KBM-7 (cell line): ENCODE measurements around the gene KIF19.

Experiments used
- DNase-seq: peaks from one replicate; pipeline ENCODE4 v3.0.0-alpha.2; 2015
- in situ Hi-C: fragments of 300-500 bp; cut with MboI; formaldehyde crosslinking; loops from 2 replicates; pipeline ENCODE4 v1.14.3; 2020; ENCODE audit warnings: low sequenced_read_pairs, low pct_unique_long_range_greater_than_20kb, mixed read lengths

KIF19 gene

GRCh38 chr17:74356646-74357465 lies 30.8 kb downstream of the KIF19 start:
- in situ Hi-C loops = no loop called here
- DNase-seq = no peak

GRCh38 chr17:74357466-74357809 lies 31.4 kb downstream of the KIF19 start:
- DNase-seq = no peak
- in situ Hi-C loops = no loop called here

GRCh38 chr17:74358697-74359096 lies 32.7 kb downstream of the KIF19 start:
- no peak for DNase-seq
- in situ Hi-C loops = no loop called here

GRCh38 chr17:74359916-74360315 lies 33.9 kb downstream of the KIF19 start:
- no peak for DNase-seq
- in situ Hi-C loops = no loop called here

GRCh38 chr17:74360899-74361229 lies 34.8 kb downstream of the KIF19 start:
- no peak for DNase-seq
- in situ Hi-C loops = no loop called here

- in situ Hi-C loops = no loop called here
- no peak for DNase-seq
Observed at GRCh38 chr17:74361230-74362068, 35.4 kb downstream of the KIF19 start, which contains the start of gene BTBD17. Gene BTBD17, minus strand, starts transcription at chr17:74361868. Its CDS starts 49 bp downstream, at chr17:74361819.

GRCh38 chr17:74362069-74362405 lies 36.0 kb downstream of the KIF19 start:
- no peak for DNase-seq
- in situ Hi-C loops = no loop called here

GRCh38 chr17:74362810-74363498 lies 36.9 kb downstream of the KIF19 start:
- in situ Hi-C loops = no loop called here
- DNase-seq = no peak

GRCh38 chr17:74367206-74367605 lies 41.2 kb downstream of the KIF19 start, which contains the start of gene GPR142:
Gene GPR142, plus strand, starts transcription at chr17:74367506. Its CDS starts 2,035 bp downstream, at chr17:74369541.
- in situ Hi-C loops = no loop called here
- DNase-seq = no peak

- in situ Hi-C loops = no loop called here
- peak; percentile 65 for DNase-seq
Observed at GRCh38 chr17:74368341-74369081, 42.5 kb downstream of the KIF19 start.

- no peak for DNase-seq
- in situ Hi-C loops = no loop called here
Observed at GRCh38 chr17:74369221-74369620, 43.2 kb downstream of the KIF19 start.

- no peak for DNase-seq
- in situ Hi-C loops = loop anchor here (10.0 kb wide), 1 partner anchor 85 kb away; no protein-coding TSS in a partner anchor
Observed at GRCh38 chr17:74369665-74370490, 43.9 kb downstream of the KIF19 start.

GRCh38 chr17:74371653-74372147 lies 45.7 kb downstream of the KIF19 start:
- in situ Hi-C loops = loop anchor here (10.0 kb wide), 1 partner anchor 83 kb away; no protein-coding TSS in a partner anchor
- no peak for DNase-seq

- in situ Hi-C loops = loop anchor here (10.0 kb wide), 1 partner anchor 82 kb away; no protein-coding TSS in a partner anchor
- DNase-seq = no peak
Observed at GRCh38 chr17:74372426-74372825, 46.4 kb downstream of the KIF19 start.

- no peak for DNase-seq
- in situ Hi-C loops = loop anchor here (10.0 kb wide), 1 partner anchor 81 kb away; no protein-coding TSS in a partner anchor
Observed at GRCh38 chr17:74373838-74374606, 48.0 kb downstream of the KIF19 start.

GRCh38 chr17:74374858-74375257 lies 48.8 kb downstream of the KIF19 start:
- no peak for DNase-seq
- in situ Hi-C loops = loop anchor here (10.0 kb wide), 1 partner anchor 80 kb away; no protein-coding TSS in a partner anchor

- peak; percentile 91 for DNase-seq
- in situ Hi-C loops = loop anchor here (10.0 kb wide), 1 partner anchor 75 kb away; no protein-coding TSS in a partner anchor
Observed at GRCh38 chr17:74379495-74380085, 53.6 kb downstream of the KIF19 start.
